HG03521 (cell line): ENCODE results near the gene CAB39L.

Experiments
- ATAC-seq: cut with Tn5 transposase; IDR thresholded peaks from one replicate; pipeline ENCODE4 v1.9.1; 2021; ENCODE audit warnings: mild to moderate bottlenecking, moderate library complexity; ENCODE audit not compliant: unreplicated experiment

Gene CAB39L

GRCh38 chr13:49443704-49444523 is at the start of gene CAB39L, which contains the start of gene SETDB2:
CAB39L (minus strand) TSS chr13:49444064; CDS start chr13:49382910, 61,154 bp downstream.
SETDB2 (plus strand) TSS chr13:49444274; CDS start chr13:49451894, 7,620 bp downstream.
- peak; percentile 95 for ATAC-seq

- ATAC-seq: no peak
Observed at GRCh38 chr13:49488563-49488962, 44.7 kb upstream of the CAB39L start.

GRCh38 chr13:49481788-49482187 is 37.9 kb upstream of the CAB39L start:
- no peak for ATAC-seq

- no peak for ATAC-seq
Observed at GRCh38 chr13:49476529-49476928, 32.7 kb upstream of the CAB39L start.

- no peak for ATAC-seq
Observed at GRCh38 chr13:49472186-49472585, 28.3 kb upstream of the CAB39L start.

- ATAC-seq: no peak
Observed at GRCh38 chr13:49466292-49466838, 22.5 kb upstream of the CAB39L start.

- ATAC-seq: no peak
Observed at GRCh38 chr13:49464621-49465325, 20.9 kb upstream of the CAB39L start.

GRCh38 chr13:49464085-49464484 is 20.2 kb upstream of the CAB39L start:
- ATAC-seq: no peak

GRCh38 chr13:49459580-49459979 is 15.7 kb upstream of the CAB39L start:
- no peak for ATAC-seq

GRCh38 chr13:49457221-49457620 is 13.4 kb upstream of the CAB39L start:
- ATAC-seq: no peak

- no peak for ATAC-seq
Observed at GRCh38 chr13:49456156-49456555, 12.3 kb upstream of the CAB39L start.

GRCh38 chr13:49455007-49455398 is 11.1 kb upstream of the CAB39L start:
- no peak for ATAC-seq

- ATAC-seq: peak; percentile 82
Observed at GRCh38 chr13:49454388-49455006, 10.6 kb upstream of the CAB39L start.

GRCh38 chr13:49453465-49453864 is 9.6 kb upstream of the CAB39L start:
- no peak for ATAC-seq

GRCh38 chr13:49452725-49453457 is 9.0 kb upstream of the CAB39L start:
- ATAC-seq: no peak

GRCh38 chr13:49450105-49450819 is 6.4 kb upstream of the CAB39L start:
- ATAC-seq: no peak

- no peak for ATAC-seq
Observed at GRCh38 chr13:49448753-49449152, 4.9 kb upstream of the CAB39L start.

- ATAC-seq: no peak
Observed at GRCh38 chr13:49446473-49446872, 2.6 kb upstream of the CAB39L start.

- no peak for ATAC-seq
Observed at GRCh38 chr13:49444524-49445395, 896 bp upstream of the CAB39L start.
